HG03196 (cell line): Measurements from ENCODE around the gene CDC42BPG.
A peak's percentile ranks its signal among the peaks of the same experiment; 100 is the strongest.

Source experiments
- ATAC-seq: cut with Tn5 transposase; IDR thresholded peaks from one replicate; pipeline ENCODE4 v1.9.1; 2021; ENCODE audit not compliant: unreplicated experiment

Gene CDC42BPG

GRCh38 chr11:64864473-64865285 lies 20.2 kb upstream of the CDC42BPG start:
- ATAC-seq = peak; percentile 21

- ATAC-seq = no peak
These were observed 19.7 kb upstream of the CDC42BPG start for GRCh38 chr11:64864135-64864472.

GRCh38 chr11:64863391-64864060 lies 19.1 kb upstream of the CDC42BPG start:
- no peak for ATAC-seq

- ATAC-seq = no peak
These were observed 18.5 kb upstream of the CDC42BPG start for GRCh38 chr11:64862987-64863390.

- ATAC-seq = no peak
These were observed 16.9 kb upstream of the CDC42BPG start for GRCh38 chr11:64861227-64861975.

- ATAC-seq = peak; percentile 64
These were observed 15.3 kb upstream of the CDC42BPG start for GRCh38 chr11:64859542-64860414.

GRCh38 chr11:64858467-64859263 lies 14.2 kb upstream of the CDC42BPG start:
- ATAC-seq = peak; percentile 18

GRCh38 chr11:64857485-64857884 lies 13.0 kb upstream of the CDC42BPG start:
- no peak for ATAC-seq

GRCh38 chr11:64856382-64857227 lies 12.2 kb upstream of the CDC42BPG start:
- no peak for ATAC-seq

- ATAC-seq = no peak
These were observed 11.3 kb upstream of the CDC42BPG start for GRCh38 chr11:64855596-64856304.

- no peak for ATAC-seq
These were observed 10.4 kb upstream of the CDC42BPG start for GRCh38 chr11:64854534-64855502.

GRCh38 chr11:64854157-64854533 lies 9.7 kb upstream of the CDC42BPG start:
- no peak for ATAC-seq

- no peak for ATAC-seq
These were observed 9.3 kb upstream of the CDC42BPG start for GRCh38 chr11:64853709-64854108.

GRCh38 chr11:64852804-64853509 lies 8.5 kb upstream of the CDC42BPG start:
- no peak for ATAC-seq

- peak; percentile 19 for ATAC-seq
These were observed 7.4 kb upstream of the CDC42BPG start for GRCh38 chr11:64851831-64852351.

GRCh38 chr11:64850979-64851567 lies 6.6 kb upstream of the CDC42BPG start:
- peak; percentile 44 for ATAC-seq
